Fibroblast of mammary gland (primary cell): Measurements from ENCODE around the gene TNIP1.

ENCODE experiments used
- DNase-seq: peaks from one replicate; pipeline ENCODE4 v3.0.0-alpha.2; 2010; ENCODE audit warnings: low read depth
- H3K4me3 ChIP-seq: 2 replicates; pipeline ENCODE4 v1.5.1; 2011; ENCODE audit warnings: low read depth, mild to moderate bottlenecking, low read length, moderate library complexity; ENCODE audit not compliant: control insufficient read depth
- CTCF ChIP-seq: conservative IDR thresholded peaks from 2 replicates; pipeline ENCODE4 v1.5.1; 2011; ENCODE audit warnings: low read depth, low read length, inconsistent platforms; ENCODE audit not compliant: control insufficient read depth, insufficient read depth

TNIP1 gene

GRCh38 chr5:151038412-151038745 is 42.5 kb downstream of the TNIP1 start:
- no peak for DNase-seq
- TF ChIP-seq CTCF, result no peak
- H3K4me3 ChIP-seq, result no peak overlapping the region

DNA sequence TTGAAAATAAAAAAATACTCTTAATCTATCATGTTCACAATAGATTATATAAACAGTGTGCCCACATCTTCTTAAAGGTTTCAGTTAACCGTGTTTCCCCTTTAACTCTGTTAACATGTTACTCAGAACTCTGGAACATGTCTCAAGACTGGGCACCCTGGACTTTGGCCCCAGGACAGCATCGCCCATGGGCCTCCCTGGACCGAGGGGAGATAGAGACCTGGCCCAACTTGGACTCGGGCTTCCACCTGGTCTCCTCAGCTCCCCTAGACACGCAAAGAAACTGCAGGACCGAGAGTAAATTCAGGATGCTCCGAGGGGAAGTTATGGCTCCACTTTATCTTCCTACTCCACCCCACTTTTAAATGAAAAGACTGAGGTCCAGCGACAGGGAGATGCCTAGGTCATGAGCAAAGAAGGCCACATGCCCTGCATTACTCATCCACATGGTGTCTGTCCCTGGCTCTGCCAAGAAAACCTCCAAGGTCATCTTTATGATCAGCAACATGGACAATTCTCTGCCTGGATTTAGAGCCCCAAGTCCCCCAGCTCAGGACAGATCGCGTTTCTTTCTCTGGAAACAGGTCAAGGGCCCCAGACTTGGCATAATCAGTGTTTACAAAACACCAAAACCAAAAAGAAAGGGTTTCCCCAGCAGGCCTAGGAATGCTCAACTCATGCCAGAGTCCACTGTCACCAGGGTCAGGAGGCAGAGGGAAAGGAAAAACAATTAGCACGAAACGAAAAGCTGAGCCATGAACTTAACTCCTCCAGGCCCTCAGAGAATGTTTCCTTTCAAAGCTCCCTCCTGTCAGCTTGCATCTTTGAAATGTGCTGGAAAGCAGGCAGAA is 43.0 kb downstream of the TNIP1 start:
- peak; percentile 68 for DNase-seq
- no peak for TF ChIP-seq CTCF
- H3K4me3 ChIP-seq, result no peak overlapping the region

- no peak for DNase-seq
- H3K4me3 ChIP-seq, result no peak overlapping the region
- no peak for TF ChIP-seq CTCF
Measured at GRCh38 chr5:151036556-151036955, 44.3 kb downstream of the TNIP1 start.

GRCh38 chr5:151034422-151035379 is 46.1 kb downstream of the TNIP1 start:
- H3K4me3 ChIP-seq, result no peak overlapping the region
- TF ChIP-seq CTCF, result no peak
- DNase-seq, result no peak

DNA sequence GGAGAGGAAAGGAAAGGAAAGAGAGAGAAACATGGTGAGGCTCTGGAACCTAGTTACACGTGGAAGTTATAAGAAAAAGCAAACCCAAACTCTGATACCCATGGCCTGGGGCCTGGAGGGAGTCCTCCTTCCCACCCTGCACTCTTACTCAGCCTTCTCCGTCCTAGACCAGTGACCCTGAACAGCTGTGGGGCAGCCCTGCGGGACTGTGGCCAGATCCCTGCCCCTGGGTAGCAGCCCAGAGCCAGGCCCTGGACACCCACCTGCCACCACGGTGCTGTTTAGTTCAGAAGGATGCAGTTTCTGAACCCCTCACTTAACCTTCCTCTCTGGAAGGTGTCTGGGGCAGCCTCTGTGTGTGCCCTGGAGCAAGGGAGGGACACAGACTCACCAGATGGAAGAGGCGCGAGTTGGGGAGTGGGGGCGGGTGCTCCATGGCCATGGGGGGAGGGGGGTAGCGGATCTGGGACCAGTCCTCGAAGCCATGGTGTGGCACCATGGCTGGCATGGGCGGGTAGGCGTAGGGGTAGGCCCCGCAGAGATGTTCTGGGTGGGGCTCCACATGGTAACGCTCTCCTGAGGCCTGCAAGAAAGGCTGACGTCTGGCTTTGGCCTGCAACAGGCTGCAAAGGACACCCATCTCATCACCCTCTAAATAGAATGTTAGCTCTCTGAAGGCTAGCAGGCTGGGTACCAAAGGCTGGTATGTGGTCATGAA is 47.5 kb downstream of the TNIP1 start:
- TF ChIP-seq CTCF, result no peak
- H3K4me3 ChIP-seq, result no peak overlapping the region

GRCh38 chr5:151031554-151031953 is 49.3 kb downstream of the TNIP1 start:
- TF ChIP-seq CTCF, result no peak
- no peak overlapping the region for H3K4me3 ChIP-seq
- DNase-seq, result no peak

More for the DNA sequence above, 47.5 kb downstream of the TNIP1 start:
- no peak for DNase-seq
